ENCODE results near the gene APOBEC3A.

The APOBEC3A gene

DNA sequence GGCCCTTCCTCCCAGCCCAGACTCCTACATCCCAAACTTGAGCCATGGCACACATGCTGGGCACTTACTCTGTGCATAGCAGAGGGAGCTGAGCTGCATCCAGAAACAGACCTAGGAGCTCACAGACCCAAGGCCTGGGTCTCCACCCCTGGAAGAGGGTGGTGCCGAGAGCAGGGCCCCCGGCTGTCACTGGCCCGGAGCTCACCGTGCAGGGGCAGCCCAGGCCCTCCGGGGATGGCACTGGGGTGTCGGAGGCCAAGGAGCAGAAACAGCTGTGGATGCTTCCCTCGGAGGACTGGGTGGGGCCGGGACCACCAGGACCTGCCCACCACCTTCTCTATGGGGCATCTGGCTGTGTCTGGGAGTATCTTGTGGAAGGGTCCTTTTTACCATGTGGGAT lies 4.3 kb upstream of the APOBEC3A start:
- no peak overlapping the region for H3K4me3 ChIP-seq (ENCODE audit: low read depth, low read length)
- TF ChIP-seq, protein P1, sequence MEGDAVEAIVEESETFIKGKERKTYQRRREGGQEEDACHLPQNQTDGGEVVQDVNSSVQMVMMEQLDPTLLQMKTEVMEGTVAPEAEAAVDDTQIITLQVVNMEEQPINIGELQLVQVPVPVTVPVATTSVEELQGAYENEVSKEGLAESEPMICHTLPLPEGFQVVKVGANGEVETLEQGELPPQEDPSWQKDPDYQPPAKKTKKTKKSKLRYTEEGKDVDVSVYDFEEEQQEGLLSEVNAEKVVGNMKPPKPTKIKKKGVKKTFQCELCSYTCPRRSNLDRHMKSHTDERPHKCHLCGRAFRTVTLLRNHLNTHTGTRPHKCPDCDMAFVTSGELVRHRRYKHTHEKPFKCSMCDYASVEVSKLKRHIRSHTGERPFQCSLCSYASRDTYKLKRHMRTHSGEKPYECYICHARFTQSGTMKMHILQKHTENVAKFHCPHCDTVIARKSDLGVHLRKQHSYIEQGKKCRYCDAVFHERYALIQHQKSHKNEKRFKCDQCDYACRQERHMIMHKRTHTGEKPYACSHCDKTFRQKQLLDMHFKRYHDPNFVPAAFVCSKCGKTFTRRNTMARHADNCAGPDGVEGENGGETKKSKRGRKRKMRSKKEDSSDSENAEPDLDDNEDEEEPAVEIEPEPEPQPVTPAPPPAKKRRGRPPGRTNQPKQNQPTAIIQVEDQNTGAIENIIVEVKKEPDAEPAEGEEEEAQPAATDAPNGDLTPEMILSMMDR (IDR thresholded peaks at IDR 0.05; ENCODE audit: low read depth, low read length): no peak

DNA sequence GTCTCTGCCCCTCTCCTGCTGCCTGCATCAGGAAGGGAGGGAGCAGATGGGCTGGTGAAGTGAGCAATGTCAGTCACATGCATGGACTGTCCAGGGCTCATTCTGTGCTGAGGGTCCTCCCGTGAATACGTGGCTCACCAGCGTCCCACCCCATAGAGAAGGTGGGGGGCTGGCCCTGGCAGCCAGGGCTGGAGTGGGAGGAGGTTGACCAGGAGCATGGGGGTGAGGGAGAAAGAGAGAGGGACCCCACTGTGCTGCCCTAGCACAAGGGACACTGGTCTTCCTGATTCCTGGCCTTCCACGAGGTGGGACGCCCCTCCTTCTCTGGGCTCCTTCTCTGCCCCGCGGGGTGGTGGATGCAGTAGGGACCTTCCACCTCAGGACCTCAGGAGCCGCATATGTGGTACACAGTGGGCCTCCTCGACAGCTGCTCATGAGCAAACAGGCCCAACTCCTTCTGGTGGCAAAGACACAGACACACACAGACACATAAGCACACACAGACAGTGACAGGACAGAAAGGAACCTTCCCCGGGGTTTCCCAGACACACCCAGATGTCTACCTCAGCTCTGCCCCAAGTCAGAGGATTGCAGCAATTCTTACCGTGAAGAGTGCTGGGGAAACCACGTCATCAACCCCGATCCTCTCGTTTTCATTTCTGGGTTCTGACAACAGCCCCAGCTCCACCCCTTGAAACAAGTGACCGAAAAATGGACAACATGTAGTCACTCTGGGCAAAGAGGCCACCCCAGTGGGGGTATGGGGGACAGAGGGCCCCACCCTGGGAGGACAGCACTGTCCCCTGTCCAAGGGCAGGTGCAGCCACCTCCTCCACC lies 3.6 kb upstream of the APOBEC3A start:
- H3K4me3 ChIP-seq (ENCODE audit: low read depth, low read length): no peak overlapping the region

GRCh38 chr22:38954414-38955043 lies 2.9 kb upstream of the APOBEC3A start:
- no peak overlapping the region for H3K4me3 ChIP-seq (ENCODE audit: low read depth, low read length)
- TF ChIP-seq, protein P1 (IDR thresholded peaks at IDR 0.05; ENCODE audit: low read depth, low read length): no peak

More for the DNA sequence above, 3.6 kb upstream of the APOBEC3A start:
- TF ChIP-seq, protein P1 (IDR thresholded peaks at IDR 0.05; ENCODE audit: low read depth, low read length): no peak

DNA sequence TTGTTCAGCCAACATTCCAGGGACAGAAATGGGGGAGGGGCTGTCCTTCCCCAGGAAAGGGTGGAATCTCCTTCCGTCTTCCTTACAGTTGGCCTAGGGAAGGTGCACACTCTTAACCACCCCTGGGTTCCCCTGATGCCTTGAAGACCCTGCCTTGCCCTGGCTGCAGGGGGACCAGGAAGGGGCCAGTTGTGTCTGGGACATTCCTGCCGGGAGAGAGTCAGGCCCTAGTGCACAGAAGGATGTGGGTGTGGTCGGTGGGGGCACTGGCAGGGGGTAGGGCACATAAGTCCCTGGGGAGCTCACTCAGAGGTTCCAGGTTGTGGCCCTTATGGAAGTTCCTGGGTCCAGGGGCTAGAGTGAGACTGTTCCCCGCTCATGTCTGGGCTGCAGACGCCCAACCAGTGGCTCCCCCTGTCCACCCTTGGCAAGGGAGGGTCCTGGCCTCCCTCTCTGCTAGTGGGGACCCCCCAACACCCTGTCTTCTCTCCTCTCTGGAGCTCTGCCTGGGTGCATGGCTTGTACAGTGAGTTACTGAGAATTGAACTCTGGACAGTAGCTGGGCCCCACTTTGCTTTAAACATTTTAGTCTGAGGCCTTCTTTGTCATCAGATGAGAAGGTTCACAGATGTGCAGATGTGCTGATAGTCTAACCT lies 2.0 kb upstream of the APOBEC3A start:
- TF ChIP-seq, protein P1 (IDR thresholded peaks at IDR 0.05; ENCODE audit: low read depth, low read length): no peak
- H3K4me3 ChIP-seq (ENCODE audit: low read depth, low read length): no peak overlapping the region

DNA sequence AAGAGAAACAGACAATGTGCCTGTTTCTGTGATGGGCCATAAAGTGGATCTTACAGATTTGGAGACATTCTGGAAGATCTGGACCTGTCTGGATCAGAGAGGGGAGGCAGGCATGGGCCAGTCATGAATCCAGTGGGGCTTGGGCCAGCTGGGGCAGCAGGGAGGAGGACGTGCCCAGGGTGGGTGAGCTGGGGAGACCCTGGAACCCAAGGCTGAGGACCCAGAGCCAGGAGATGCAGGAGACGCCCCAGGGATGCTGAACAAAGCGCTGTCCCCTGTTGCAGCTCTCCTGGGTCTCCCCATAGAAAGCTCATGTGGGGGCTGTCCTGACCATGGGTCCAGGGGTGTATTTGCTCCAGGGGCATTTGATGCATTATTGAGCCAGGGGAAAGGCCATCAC lies 1.5 kb upstream of the APOBEC3A start:
- TF ChIP-seq, protein P1 (IDR thresholded peaks at IDR 0.05; ENCODE audit: low read depth, low read length): no peak
- H3K4me3 ChIP-seq (ENCODE audit: low read depth, low read length): no peak overlapping the region

- H3K4me3 ChIP-seq (ENCODE audit: low read depth, low read length): no peak overlapping the region
- TF ChIP-seq, protein P1 (IDR thresholded peaks at IDR 0.05; ENCODE audit: low read depth, low read length): no peak
Observed at GRCh38 chr22:38956551-38956950, 858 bp upstream of the APOBEC3A start.
